Neural crest cell (in vitro differentiated cells): Measurements from ENCODE around the gene EFCAB14. TPM values are rescaled to one million over a fixed set of nuclear protein-coding genes. Genes with fewer than 3 reads are reported as not detected.

ENCODE experiments used
- DNase-seq: peaks from one replicate; pipeline ENCODE4 v3.0.0; 2021; ENCODE audit warnings: low read depth, mixed read lengths, low spot score
- H3K27ac Mint-ChIP-seq: one replicate; pipeline ENCODE4 v1.8.0; 2021; ENCODE audit warnings: mild to moderate bottlenecking, mixed read lengths; ENCODE audit not compliant: unreplicated experiment
- H3K27me3 Mint-ChIP-seq: 2 replicates; pipeline ENCODE4 v1.8.0; 2021; ENCODE audit warnings: low read depth, mild to moderate bottlenecking, mixed read lengths
- H3K36me3 Mint-ChIP-seq: 2 replicates; pipeline ENCODE4 v1.8.0; 2021; ENCODE audit warnings: low read depth, mild to moderate bottlenecking, mixed read lengths
- H3K4me1 Mint-ChIP-seq: 2 replicates; pipeline ENCODE4 v1.8.0; 2021; ENCODE audit warnings: mixed read lengths
- H3K4me3 Mint-ChIP-seq: one replicate; pipeline ENCODE4 v1.8.0; 2021; ENCODE audit warnings: mild to moderate bottlenecking, mixed read lengths
- H3K9me3 Mint-ChIP-seq: 2 replicates; pipeline ENCODE4 v1.8.0; 2021; ENCODE audit warnings: mixed read lengths
- CTCF ChIP-seq: fragments of 200-600 bp; sonication (generic); conservative IDR thresholded peaks from 2 replicates; pipeline ENCODE4 v1.5.0; 2021; ENCODE audit warnings: antibody characterized with exemption, mild to moderate bottlenecking
- long read RNA-seq: library from polyadenylated mRNA; unstranded; transcript quantifications from one replicate; pipeline ENCODE4 v2.0.0, GENCODE V29; 2020
- total RNA-seq: library from RNA; stranded (reverse); gene quantifications from 2 replicates; pipeline ENCODE4 v1.2.1, GENCODE V29; 2021

The EFCAB14 gene, protein sequence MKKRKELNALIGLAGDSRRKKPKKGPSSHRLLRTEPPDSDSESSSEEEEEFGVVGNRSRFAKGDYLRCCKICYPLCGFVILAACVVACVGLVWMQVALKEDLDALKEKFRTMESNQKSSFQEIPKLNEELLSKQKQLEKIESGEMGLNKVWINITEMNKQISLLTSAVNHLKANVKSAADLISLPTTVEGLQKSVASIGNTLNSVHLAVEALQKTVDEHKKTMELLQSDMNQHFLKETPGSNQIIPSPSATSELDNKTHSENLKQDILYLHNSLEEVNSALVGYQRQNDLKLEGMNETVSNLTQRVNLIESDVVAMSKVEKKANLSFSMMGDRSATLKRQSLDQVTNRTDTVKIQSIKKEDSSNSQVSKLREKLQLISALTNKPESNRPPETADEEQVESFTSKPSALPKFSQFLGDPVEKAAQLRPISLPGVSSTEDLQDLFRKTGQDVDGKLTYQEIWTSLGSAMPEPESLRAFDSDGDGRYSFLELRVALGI
- total RNA-seq: 33.1 and 33.2 TPM in 2 replicates
- long read RNA-seq, full-length matches to known transcripts: 3 of 4 reads
- long read RNA-seq, partial matches to known transcripts: 0 of 4 reads
- long read RNA-seq, other reads (novel, unspliced or antisense): 1 of 4 reads

GRCh38 chr1:46718727-46719622 lies at the start of gene EFCAB14:
TSS of gene EFCAB14 (minus strand) at chr1:46719114. CDS start at chr1:46718087, 1,027 bp downstream.
- peak; percentile 93 for DNase-seq
- Mint-ChIP-seq H3K27ac (peak within 1 kb of the TSS; percentile 81), H3K36me3 (no peaks in the 10 kb centered on the region), H3K4me3 (peak within 1 kb of the TSS; percentile 96), H3K27me3 (peaks cover 14% of the 10 kb centered on the region), H3K9me3 (no peaks in the 10 kb centered on the region), H3K4me1 (peaks cover 31% of the 10 kb centered on the region)
- no peak for TF ChIP-seq CTCF

GRCh38 chr1:46768445-46768844 lies 49.5 kb upstream of the EFCAB14 start:
- Mint-ChIP-seq H3K9me3 (peaks cover 9% of the 10 kb centered on the region), H3K4me3 (no peak overlapping the region)

DNA sequence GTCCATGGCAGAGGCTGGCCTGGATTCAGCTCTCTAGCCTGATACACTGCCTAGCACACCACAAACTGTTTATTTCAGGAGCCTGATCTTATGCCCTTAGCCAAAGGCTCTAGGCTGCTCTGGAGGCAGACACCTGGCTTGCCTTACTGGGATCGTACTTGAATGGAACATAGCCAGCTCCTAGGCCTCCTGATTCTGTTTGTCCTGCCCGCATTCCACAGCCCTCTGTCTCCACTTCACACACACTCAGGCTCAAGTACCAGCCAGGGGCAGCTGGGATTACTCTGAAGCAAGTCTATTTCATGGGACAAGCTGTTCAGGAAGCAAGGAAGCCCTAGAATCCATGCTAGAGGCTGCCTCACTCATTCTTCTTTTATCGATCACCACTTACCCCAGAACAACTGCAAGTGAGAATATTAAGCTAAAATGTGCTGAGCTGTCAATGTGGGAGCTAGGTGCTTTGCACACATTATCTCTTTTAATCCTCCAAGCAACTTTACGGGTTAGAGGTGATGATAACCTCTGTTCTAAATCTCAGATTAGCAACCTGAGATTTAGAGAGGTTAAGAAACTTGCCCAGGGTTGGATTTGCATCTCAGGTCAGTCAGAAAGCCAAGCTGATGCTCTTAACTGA lies 48.9 kb upstream of the EFCAB14 start:
- Mint-ChIP-seq H3K36me3 (peaks cover 8% of the 10 kb centered on the region), H3K27me3 (peaks cover 17% of the 10 kb centered on the region), H3K9me3 (peaks cover 9% of the 10 kb centered on the region), H3K27ac (no peak overlapping the region), H3K4me3 (no peak overlapping the region), H3K4me1 (no peaks in the 10 kb centered on the region)
- no peak for TF ChIP-seq CTCF
- no peak for DNase-seq

More at GRCh38 chr1:46768445-46768844, 49.5 kb upstream of the EFCAB14 start:
- no peak for DNase-seq
- TF ChIP-seq CTCF: no peak
- Mint-ChIP-seq H3K36me3 (peaks cover 8% of the 10 kb centered on the region), H3K27ac (no peak overlapping the region), H3K27me3 (peaks cover 13% of the 10 kb centered on the region), H3K4me1 (no peaks in the 10 kb centered on the region)

DNA sequence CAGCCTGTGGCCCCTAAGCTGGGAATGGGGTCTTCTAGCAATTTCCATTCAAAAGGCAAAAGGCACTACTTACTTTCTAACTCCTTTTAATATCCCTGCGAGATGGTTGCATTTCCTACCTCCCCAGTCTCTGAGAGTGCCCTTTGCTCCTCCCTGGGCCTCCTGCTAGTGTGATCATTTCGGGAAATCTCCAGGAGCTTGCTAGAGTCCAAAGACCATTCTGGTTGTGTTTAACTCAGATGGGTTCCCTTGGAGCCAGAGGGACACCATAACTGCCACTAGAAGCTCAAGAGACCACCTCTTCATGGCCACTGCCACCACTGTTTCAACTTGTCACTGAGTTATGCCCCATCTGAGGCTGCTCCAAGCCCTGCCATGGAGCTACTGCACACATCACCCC lies 45.5 kb upstream of the EFCAB14 start:
- peaks cover 2% of the 10 kb centered on the region for H3K9me3 Mint-ChIP-seq
- no peak overlapping the region for H3K4me3 Mint-ChIP-seq
- no peak overlapping the region for H3K27ac Mint-ChIP-seq
- no peaks in the 10 kb centered on the region for H3K36me3 Mint-ChIP-seq
- DNase-seq: no peak
- no peak for TF ChIP-seq CTCF
- H3K4me1 Mint-ChIP-seq: no peaks in the 10 kb centered on the region
- peaks cover 34% of the 10 kb centered on the region for H3K27me3 Mint-ChIP-seq

- no peak for TF ChIP-seq CTCF
- H3K4me1 Mint-ChIP-seq: peaks cover 6% of the 10 kb centered on the region
- H3K36me3 Mint-ChIP-seq: no peaks in the 10 kb centered on the region
Observed at GRCh38 chr1:46761740-46762139, 42.8 kb upstream of the EFCAB14 start.

More at GRCh38 chr1:46761740-46762139, 42.8 kb upstream of the EFCAB14 start:
- H3K27me3 Mint-ChIP-seq: peaks cover 53% of the 10 kb centered on the region
- H3K9me3 Mint-ChIP-seq: no peaks in the 10 kb centered on the region
- no peak for DNase-seq
- no peak overlapping the region for H3K4me3 Mint-ChIP-seq
- no peak overlapping the region for H3K27ac Mint-ChIP-seq
